Activated T-cell treated with anti-CD3 and anti-CD28 coated beads, Interleukin-2, amount 50 U/mL, for 24 hours (primary cell): Measurements from ENCODE around the gene CELA1.
"Not testable (repeated sequence)": the region's sequence is repeated elsewhere in the genome, so short reads cannot be mapped to it uniquely, and the experiment has no call there.

ENCODE experiments used
- DNase-seq: peaks from one replicate; pipeline ENCODE4 v3.0.0-alpha.2; 2020
- H3K27ac Mint-ChIP-seq: 2 replicates; pipeline ENCODE4 v1.8.0; 2020; ENCODE audit warnings: mild to moderate bottlenecking, mixed read lengths
- H3K27me3 Mint-ChIP-seq: 2 replicates; pipeline ENCODE4 v1.8.0; 2020; ENCODE audit warnings: mixed read lengths
- H3K36me3 Mint-ChIP-seq: 2 replicates; pipeline ENCODE4 v1.8.0; 2020; ENCODE audit warnings: low read depth, mixed read lengths
- H3K4me1 Mint-ChIP-seq: 2 replicates; pipeline ENCODE4 v1.8.0; 2020; ENCODE audit warnings: low read depth, mixed read lengths
- H3K4me3 Mint-ChIP-seq: 2 replicates; pipeline ENCODE4 v1.8.0; 2020; ENCODE audit warnings: mild to moderate bottlenecking, moderate library complexity, mixed read lengths
- H3K9me3 Mint-ChIP-seq: 2 replicates; pipeline ENCODE4 v1.8.0; 2020; ENCODE audit warnings: mixed read lengths

The CELA1 gene

GRCh38 chr12:51341251-51342007 is 5.0 kb downstream of the CELA1 start:
- Mint-ChIP-seq H3K36me3 (no peaks in the 10 kb centered on the region), H3K27me3 (no peaks in the 10 kb centered on the region), H3K4me3 (no peak overlapping the region), H3K4me1 (peaks cover 23% of the 10 kb centered on the region), H3K27ac (no peak overlapping the region), H3K9me3 (no peaks in the 10 kb centered on the region)
- DNase-seq, result peak; percentile 75

GRCh38 chr12:51339750-51340149 is 6.7 kb downstream of the CELA1 start:
- no peaks in the 10 kb centered on the region for H3K27me3 Mint-ChIP-seq
- no peak for DNase-seq
- H3K36me3 Mint-ChIP-seq, result no peaks in the 10 kb centered on the region
- H3K9me3 Mint-ChIP-seq, result no peaks in the 10 kb centered on the region
- H3K4me3 Mint-ChIP-seq, result no peak overlapping the region
- no peak overlapping the region for H3K27ac Mint-ChIP-seq
- H3K4me1 Mint-ChIP-seq, result peaks cover 23% of the 10 kb centered on the region

GRCh38 chr12:51337336-51337735 is 9.1 kb downstream of the CELA1 start:
- H3K36me3 Mint-ChIP-seq, H3K4me3 Mint-ChIP-seq, H3K27me3 Mint-ChIP-seq, H3K27ac Mint-ChIP-seq, H3K9me3 Mint-ChIP-seq, DNase-seq: not testable (repeated sequence)
- H3K4me1 Mint-ChIP-seq, result peaks cover 13% of the 10 kb centered on the region

DNA sequence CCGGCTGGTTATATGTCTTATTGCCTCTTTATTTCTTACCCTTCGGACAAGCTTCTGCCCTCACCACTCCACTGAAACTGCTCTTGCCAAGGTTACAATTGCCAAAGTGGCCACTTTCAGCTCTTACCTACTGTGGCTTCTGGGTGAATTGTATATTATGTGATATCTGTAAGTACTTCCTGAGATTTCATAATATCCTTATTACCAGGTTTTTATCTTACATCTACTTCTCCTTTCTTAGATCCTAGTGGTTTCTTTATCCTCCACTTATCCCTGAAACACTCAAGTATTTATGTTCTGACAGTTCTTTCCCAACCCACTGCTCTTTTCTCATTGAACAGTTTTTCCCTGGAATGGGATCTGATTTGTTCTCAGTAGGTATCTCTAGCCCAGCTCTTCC is 10.5 kb downstream of the CELA1 start:
- Mint-ChIP-seq H3K27me3 (no peaks in the 10 kb centered on the region), H3K36me3 (no peaks in the 10 kb centered on the region), H3K27ac (no peak overlapping the region), H3K4me1 (peaks cover 4% of the 10 kb centered on the region), H3K4me3 (no peak overlapping the region), H3K9me3 (no peaks in the 10 kb centered on the region)
- DNase-seq, result no peak

- Mint-ChIP-seq H3K27ac (no peak overlapping the region), H3K9me3 (no peaks in the 10 kb centered on the region), H3K36me3 (no peaks in the 10 kb centered on the region), H3K27me3 (no peaks in the 10 kb centered on the region), H3K4me3 (no peak overlapping the region), H3K4me1 (peaks cover 12% of the 10 kb centered on the region)
- no peak for DNase-seq
These were observed 11.7 kb downstream of the CELA1 start for GRCh38 chr12:51334764-51335163.

GRCh38 chr12:51333536-51333935 is 12.9 kb downstream of the CELA1 start:
- no peak overlapping the region for H3K4me3 Mint-ChIP-seq
- H3K9me3 Mint-ChIP-seq, result no peaks in the 10 kb centered on the region
- H3K27me3 Mint-ChIP-seq, result no peaks in the 10 kb centered on the region
- peaks cover 23% of the 10 kb centered on the region for H3K4me1 Mint-ChIP-seq
- H3K36me3 Mint-ChIP-seq, result no peaks in the 10 kb centered on the region
- DNase-seq, result no peak
- peak overlapping the region; percentile 42 for H3K27ac Mint-ChIP-seq

DNA sequence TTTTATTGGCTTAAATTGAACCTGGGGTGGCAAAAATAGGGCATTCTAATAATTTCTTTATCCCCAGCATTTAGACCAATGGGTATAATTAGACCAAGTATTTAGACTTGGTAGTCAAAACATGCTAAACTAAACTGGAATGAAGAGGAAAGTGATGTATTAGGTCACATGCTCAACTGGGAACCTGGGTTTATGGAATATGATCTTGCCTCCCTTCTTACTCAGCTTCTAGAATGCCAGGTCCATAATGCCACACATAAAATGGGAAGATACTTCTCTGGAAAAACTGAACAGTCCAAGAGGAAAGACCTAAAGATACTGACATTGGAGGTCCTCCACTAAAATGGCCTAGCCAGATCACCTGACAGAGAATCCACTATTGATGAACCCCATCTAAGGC is 16.3 kb downstream of the CELA1 start:
- H3K9me3 Mint-ChIP-seq, result no peaks in the 10 kb centered on the region
- H3K4me1 Mint-ChIP-seq, result peaks cover 51% of the 10 kb centered on the region
- H3K4me3 Mint-ChIP-seq, result no peak overlapping the region
- H3K27me3 Mint-ChIP-seq, result no peaks in the 10 kb centered on the region
- DNase-seq, result no peak
- no peaks in the 10 kb centered on the region for H3K36me3 Mint-ChIP-seq
- peak overlapping the region; percentile 89 for H3K27ac Mint-ChIP-seq

DNA sequence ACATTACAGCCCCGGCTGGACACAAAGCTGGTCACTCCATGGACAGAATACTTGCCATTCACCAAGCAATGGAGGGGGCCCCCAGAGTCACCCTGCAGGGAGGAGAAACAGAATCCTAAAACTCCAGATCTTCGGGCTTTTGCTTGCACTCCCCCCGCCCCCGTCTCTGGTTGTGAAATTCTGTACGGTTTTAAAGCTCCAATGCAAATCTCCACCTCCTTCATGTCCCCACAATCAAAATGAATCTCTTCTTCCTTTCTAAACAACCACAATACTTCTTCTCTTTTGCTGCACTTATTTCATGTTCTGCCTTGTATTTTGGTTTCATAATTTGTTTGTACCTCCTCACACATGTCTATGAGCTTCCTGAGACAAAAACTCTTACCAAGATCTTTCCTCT is 16.7 kb downstream of the CELA1 start:
- Mint-ChIP-seq H3K9me3 (no peaks in the 10 kb centered on the region), H3K4me1 (peaks cover 55% of the 10 kb centered on the region), H3K27ac (peak overlapping the region; percentile 89), H3K4me3 (peak overlapping the region; percentile 1), H3K36me3 (no peaks in the 10 kb centered on the region), H3K27me3 (no peaks in the 10 kb centered on the region)
- no peak for DNase-seq

DNA sequence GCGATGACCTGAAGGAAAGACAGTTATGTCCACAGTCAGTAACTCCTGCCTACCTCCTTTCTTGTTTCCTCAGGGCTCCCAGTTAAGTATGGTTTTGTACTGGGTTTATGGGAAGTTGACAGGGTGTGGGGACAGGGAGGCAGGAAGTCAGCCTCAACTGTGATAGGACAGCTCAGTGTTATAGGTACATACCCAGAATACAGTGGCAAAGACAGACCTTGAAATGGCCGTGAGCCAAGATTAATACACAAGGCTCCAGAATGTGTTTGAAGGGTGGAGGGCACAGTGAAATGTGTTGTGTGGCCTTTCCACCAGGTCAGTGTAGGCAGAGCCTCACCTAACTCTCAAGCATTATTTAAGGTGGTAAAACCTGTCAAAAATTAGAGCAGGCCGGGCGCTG is 17.9 kb downstream of the CELA1 start:
- Mint-ChIP-seq H3K9me3 (no peaks in the 10 kb centered on the region), H3K4me1 (peaks cover 58% of the 10 kb centered on the region), H3K27me3 (no peaks in the 10 kb centered on the region), H3K4me3 (no peak overlapping the region), H3K36me3 (peaks cover 5% of the 10 kb centered on the region), H3K27ac (peak overlapping the region; percentile 71)
- DNase-seq, result no peak

DNA sequence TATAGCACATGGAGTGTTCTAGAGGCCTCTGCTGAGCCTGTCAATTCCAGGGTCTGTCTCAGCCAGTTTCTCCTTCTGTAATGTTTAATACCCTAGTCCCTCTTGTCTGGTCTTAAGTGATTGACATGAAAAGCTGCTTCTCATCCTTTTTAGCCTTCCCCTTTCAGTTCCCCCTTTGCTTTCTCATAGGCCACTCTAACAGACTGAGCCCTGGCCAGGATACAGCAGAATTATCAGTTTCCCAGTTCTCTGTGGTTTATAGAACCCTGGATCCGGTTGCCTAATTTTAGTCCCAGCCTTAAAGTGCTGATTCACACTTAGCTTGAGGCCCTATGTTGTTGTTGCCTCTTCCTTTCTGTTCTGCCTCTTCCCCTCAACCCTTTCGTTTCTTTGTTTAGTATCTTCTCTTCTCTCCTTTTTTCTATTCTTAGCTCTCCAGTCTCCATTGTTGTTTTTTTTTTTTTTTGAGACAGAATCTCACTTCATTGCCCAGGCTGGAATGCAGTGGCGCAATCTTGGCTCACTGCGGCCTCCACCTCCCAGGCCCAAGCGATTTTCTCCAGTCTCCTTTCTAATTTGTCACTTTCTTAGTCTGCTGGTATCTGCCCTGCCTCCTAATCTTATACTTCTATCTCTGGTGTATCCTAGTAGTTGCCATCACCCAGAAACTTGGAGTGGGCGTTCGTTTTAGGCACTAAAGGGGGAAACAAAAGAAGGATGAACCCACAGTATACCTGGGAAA is 19.6 kb downstream of the CELA1 start:
- Mint-ChIP-seq H3K4me3 (peak overlapping the region; percentile 55), H3K4me1 (peaks cover 69% of the 10 kb centered on the region)

DNA sequence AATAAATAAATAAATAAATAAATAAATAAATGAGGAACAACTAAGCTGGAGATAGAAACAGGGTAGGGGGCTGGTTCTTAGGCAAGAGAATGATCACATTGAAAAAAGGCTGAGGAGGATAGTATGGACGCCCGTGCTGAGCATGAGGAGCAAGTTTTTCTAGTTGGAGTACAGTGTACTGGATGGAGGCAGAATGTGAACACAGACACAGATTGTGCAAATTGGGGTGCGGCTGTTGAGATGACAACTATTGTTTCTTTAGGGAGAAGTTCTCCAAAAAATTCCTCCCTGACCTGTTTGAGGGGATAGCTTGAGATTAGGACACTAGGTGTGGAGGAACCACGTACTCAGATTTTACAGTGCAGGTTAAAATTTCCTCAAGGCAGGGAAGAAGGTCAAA is 21.5 kb downstream of the CELA1 start:
- DNase-seq, result no peak

More for the DNA sequence above, 19.6 kb downstream of the CELA1 start:
- peak overlapping the region; percentile 94 for H3K27ac Mint-ChIP-seq
- no peaks in the 10 kb centered on the region for H3K27me3 Mint-ChIP-seq
- no peak for DNase-seq
- H3K36me3 Mint-ChIP-seq, result peaks cover 21% of the 10 kb centered on the region
- H3K9me3 Mint-ChIP-seq, result no peaks in the 10 kb centered on the region

GRCh38 chr12:51323966-51324895 is 22.2 kb downstream of the CELA1 start, which contains the start of gene BIN2:
Gene BIN2, minus strand, starts transcription at chr12:51324174. Its CDS starts 72 bp downstream, at chr12:51324102.
- peak within 1 kb of the TSS; percentile 98 for H3K27ac Mint-ChIP-seq
- peaks cover 30% of the 10 kb centered on the region for H3K36me3 Mint-ChIP-seq
- H3K27me3 Mint-ChIP-seq, result no peaks in the 10 kb centered on the region
- no peaks in the 10 kb centered on the region for H3K9me3 Mint-ChIP-seq
- H3K4me1 Mint-ChIP-seq, result peaks cover 80% of the 10 kb centered on the region
- H3K4me3 Mint-ChIP-seq, result peak within 1 kb of the TSS; percentile 92
- peak; percentile 84 for DNase-seq

More for the DNA sequence above, 21.5 kb downstream of the CELA1 start:
- Mint-ChIP-seq H3K27me3 (no peaks in the 10 kb centered on the region), H3K4me3 (peak overlapping the region; percentile 51), H3K9me3 (no peaks in the 10 kb centered on the region), H3K4me1 (peaks cover 80% of the 10 kb centered on the region), H3K36me3 (peaks cover 30% of the 10 kb centered on the region), H3K27ac (peak overlapping the region; percentile 76)

- Mint-ChIP-seq H3K36me3 (peaks cover 35% of the 10 kb centered on the region), H3K27ac (peak overlapping the region; percentile 98)
- DNase-seq, result peak; percentile 60
These were observed 23.0 kb downstream of the CELA1 start for GRCh38 chr12:51323317-51323960.

GRCh38 chr12:51322452-51322851 is 24.0 kb downstream of the CELA1 start:
- Mint-ChIP-seq H3K4me3 (peak overlapping the region; percentile 92), H3K9me3 (no peaks in the 10 kb centered on the region), H3K27ac (peak overlapping the region; percentile 98), H3K27me3 (no peaks in the 10 kb centered on the region), H3K4me1 (peaks cover 78% of the 10 kb centered on the region), H3K36me3 (peaks cover 41% of the 10 kb centered on the region)
- no peak for DNase-seq

More at GRCh38 chr12:51323317-51323960, 23.0 kb downstream of the CELA1 start:
- Mint-ChIP-seq H3K9me3 (no peaks in the 10 kb centered on the region), H3K4me3 (peak overlapping the region; percentile 92), H3K4me1 (peaks cover 81% of the 10 kb centered on the region), H3K27me3 (no peaks in the 10 kb centered on the region)
